D721Med (cell line): ENCODE results near the gene HIC1.

Experiments
- DNase-seq: peaks from one replicate; pipeline ENCODE4 v3.0.0; 2011; ENCODE audit warnings: low spot score; ENCODE audit not compliant: insufficient read length
- FAIRE-seq: peaks from 2 replicates; lab custom pipeline; 2011; peaks lifted over from hg19 to GRCh38; lab: Jason Lieb, UNC
- TF ChIP-seq, protein P1 (sequence below): IDR thresholded peaks from 2 replicates; pipeline ENCODE4 v1.5.1; 2012; ENCODE audit warnings: mild to moderate bottlenecking, control low read depth; ENCODE audit not compliant: insufficient read depth; ENCODE audit errors: missing control alignments

The HIC1 gene

GRCh38 chr17:2022647-2023240, 32.2 kb upstream of the HIC1 start:
- DNase-seq: no peak
- TF ChIP-seq, protein P1, sequence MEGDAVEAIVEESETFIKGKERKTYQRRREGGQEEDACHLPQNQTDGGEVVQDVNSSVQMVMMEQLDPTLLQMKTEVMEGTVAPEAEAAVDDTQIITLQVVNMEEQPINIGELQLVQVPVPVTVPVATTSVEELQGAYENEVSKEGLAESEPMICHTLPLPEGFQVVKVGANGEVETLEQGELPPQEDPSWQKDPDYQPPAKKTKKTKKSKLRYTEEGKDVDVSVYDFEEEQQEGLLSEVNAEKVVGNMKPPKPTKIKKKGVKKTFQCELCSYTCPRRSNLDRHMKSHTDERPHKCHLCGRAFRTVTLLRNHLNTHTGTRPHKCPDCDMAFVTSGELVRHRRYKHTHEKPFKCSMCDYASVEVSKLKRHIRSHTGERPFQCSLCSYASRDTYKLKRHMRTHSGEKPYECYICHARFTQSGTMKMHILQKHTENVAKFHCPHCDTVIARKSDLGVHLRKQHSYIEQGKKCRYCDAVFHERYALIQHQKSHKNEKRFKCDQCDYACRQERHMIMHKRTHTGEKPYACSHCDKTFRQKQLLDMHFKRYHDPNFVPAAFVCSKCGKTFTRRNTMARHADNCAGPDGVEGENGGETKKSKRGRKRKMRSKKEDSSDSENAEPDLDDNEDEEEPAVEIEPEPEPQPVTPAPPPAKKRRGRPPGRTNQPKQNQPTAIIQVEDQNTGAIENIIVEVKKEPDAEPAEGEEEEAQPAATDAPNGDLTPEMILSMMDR: no peak
- no peak for FAIRE-seq

DNA sequence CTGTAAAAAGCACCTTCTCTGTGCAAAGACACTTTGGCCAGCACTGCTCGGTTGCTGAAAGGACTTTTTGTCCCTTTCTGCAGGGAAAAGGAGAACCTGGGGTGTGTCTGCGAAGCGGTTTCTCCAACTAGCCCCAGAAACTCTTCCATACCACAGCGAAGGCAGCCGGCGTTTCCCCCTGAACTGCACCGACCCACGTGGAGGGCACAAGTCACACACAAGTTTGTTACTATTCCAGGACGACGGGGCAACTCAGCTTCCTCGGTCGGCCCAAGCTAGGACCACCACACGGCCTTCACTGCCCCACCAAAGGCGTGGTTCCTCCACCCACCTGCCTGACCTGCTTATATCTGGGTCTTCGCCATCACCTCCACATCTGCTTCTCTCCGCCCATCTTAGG, 31.6 kb upstream of the HIC1 start:
- TF ChIP-seq, protein P1: no peak
- DNase-seq (no peak), FAIRE-seq (no peak)

GRCh38 chr17:2023692-2024571, 31.0 kb upstream of the HIC1 start:
- FAIRE-seq: no peak
- TF ChIP-seq, protein P1: no peak
- DNase-seq: peak; percentile 90

DNA sequence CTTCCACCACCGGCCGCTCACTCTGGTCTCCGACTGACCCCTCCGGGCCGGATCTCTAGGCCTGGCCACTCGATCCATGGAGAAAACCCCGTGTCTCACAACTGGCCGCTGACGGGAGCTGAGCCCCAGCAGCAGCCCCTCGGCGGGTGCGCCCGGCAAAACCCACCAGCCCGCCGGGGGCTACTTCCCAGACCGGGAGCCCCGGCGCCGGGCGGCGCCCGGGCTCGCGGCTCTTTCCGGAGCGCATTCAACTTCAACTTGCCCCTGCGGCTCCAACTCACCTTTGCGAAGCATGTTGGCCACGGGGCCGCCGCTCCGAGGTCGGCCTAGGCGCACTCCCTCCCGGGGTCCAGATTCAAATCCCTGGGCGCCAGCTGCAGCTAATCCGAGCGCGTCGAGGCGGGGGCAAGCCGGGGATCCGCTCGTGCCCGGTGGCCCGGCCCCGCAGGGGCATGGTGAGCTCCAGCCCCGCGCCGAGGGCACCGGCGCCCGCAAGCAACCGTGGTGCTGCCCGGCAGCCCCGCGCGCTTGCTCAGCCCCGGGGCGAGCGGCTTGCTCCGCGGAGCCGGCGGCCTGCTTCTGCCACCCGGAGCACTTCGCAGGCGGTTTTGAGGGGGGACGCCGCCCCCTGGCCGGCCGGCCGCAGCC, 30.2 kb upstream of the HIC1 start:
- FAIRE-seq (no peak), DNase-seq (no peak)
- TF ChIP-seq, protein P1: no peak

DNA sequence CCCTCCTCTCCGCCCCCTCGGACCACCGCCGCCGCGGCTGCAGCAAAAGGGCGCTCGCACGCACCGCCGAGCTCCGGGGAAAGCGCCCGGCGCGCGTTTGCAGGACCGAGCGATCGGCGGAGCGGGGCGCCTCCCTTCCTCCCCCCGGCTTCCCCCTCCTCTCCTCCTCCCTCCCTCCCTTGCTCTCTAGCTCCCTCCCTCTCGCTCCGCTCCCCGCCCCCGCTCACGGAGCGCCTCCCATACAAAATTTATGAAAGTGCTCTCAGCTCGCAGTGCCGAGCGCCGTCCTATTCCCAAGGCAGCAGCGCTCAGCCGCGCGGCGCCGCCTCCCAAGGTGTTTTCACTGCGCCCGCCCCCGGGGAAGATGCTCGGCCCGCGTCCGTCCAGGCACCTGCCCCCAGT, 29.7 kb upstream of the HIC1 start, which contains the start of gene RTN4RL1:
TSS of gene RTN4RL1 (minus strand) at position 115 of the 402 bp plus-strand sequence. CDS start 469 bp downstream, outside the sequence.
- TF ChIP-seq, protein P1: no peak
- FAIRE-seq (no peak), DNase-seq (peak; percentile 79)

- DNase-seq (peak; percentile 79), FAIRE-seq (no peak)
- TF ChIP-seq, protein P1: peak; percentile 56
These were observed 29.1 kb upstream of the HIC1 start for GRCh38 chr17:2025622-2026309.
